ENCODE data around the gene SPNS2.

SPNS2 gene

GRCh38 chr17:4504188-4504587, 5.5 kb downstream of the SPNS2 start:
- no peak for DNase-seq

DNA sequence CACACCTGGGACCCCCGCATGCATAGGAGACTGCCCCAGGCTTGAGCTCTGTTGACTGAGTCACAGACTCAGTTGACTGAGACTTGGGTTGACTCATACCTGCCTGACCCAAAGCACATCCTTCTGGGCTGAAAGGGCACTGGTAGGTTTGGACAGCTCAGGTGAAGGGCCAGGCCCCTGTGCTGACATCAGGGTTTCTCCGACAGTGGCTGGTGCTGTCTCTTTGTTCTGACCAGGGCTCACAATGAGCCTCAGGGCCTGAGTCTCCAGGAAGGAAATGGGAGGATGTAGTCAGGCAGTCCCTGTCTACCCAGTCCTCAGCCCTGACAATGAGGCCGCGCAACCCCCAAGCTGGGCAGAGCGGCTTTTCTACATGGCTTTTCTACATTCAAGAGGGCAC, 6.5 kb downstream of the SPNS2 start:
- DNase-seq = no peak

DNA sequence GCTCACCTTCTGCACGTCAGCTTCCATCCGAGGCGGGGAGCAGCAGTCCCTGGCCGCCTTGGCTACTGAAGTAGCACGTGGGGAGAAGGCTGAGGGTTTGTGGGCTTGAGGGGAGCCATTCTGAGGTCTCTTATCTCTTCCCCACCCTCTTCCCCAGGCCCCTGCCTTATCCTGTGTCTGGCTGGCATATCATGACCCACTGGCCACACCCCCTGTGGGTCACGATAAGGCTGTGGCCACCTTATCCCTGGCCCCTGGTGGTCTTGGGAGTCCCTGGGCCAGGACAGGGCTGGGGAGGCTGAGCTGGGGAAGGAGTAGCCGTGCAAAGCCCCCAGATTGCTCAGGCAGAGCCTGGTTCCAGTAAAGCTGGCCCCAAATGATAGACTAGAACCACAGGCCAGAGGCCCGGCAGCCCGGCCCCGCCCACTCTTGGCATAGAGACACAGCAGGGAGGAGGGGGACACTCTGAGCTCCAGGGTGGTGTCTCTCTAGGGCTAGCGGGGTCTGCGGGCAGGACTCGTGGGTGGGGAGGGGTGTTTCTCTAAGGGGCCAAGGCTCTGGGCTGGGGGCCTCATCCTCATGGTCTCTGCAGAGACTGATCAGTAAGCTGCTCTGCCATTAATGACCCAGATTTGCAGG, 7.6 kb downstream of the SPNS2 start:
- no peak for DNase-seq

GRCh38 chr17:4506892-4507291, 8.2 kb downstream of the SPNS2 start:
- DNase-seq = no peak

DNA sequence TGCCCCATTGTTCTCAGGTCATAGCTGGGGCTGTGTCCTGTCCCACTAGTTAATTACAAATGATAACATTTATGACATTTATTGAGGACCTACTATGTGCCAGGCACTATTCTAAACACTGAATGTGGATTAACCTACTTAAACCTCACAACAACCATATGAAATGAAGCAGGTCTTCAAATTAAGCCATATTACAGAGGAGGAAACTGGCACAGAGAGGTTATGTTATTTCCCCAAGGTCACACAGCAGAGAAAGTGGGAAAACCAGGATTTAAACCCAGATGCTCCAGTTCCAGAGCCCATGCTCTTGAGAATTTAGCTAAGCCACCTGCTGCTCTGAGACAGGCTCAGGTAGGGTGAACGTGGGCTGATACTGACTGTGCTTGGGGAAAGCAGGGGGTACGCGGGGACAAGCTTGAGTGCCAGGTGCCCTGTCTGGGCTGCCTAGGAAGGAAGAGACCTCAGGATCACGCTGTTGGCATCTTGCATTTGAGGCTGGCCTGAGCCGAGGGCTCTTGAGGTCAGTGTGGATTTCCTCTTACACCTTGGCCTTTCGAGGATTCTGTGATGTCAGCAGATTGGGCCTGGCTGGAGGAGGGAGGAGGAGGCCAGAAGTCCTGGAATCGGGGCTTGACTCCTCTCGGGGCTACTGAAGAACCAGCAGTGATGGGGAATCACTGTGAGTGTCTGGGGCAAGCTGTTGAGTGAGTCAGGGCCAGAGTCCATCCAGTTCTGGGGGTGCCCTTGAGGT, 8.9 kb downstream of the SPNS2 start:
- no peak for DNase-seq

DNA sequence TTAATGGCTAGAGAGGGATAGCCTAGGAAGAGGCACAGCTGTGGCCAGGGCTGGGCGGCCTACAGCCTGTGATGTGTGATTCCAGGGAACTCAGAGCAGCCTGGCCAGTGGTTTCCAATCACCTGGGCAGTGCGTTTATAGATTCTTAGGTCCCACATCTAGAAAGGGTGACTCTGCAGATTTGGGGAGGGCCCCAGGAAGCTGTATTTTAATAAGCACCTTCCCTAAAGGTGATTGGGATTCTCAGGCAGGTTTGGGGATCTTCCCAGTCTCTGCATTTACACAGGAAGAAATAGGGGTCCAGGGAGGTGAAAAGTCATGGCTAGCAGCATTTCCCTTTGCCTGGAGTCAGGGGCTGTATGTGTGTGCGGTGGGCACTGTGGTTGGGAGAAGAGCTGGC, 9.5 kb downstream of the SPNS2 start:
- no peak for DNase-seq

- no peak for DNase-seq
Observed at GRCh38 chr17:4509401-4509800, 10.7 kb downstream of the SPNS2 start.

DNA sequence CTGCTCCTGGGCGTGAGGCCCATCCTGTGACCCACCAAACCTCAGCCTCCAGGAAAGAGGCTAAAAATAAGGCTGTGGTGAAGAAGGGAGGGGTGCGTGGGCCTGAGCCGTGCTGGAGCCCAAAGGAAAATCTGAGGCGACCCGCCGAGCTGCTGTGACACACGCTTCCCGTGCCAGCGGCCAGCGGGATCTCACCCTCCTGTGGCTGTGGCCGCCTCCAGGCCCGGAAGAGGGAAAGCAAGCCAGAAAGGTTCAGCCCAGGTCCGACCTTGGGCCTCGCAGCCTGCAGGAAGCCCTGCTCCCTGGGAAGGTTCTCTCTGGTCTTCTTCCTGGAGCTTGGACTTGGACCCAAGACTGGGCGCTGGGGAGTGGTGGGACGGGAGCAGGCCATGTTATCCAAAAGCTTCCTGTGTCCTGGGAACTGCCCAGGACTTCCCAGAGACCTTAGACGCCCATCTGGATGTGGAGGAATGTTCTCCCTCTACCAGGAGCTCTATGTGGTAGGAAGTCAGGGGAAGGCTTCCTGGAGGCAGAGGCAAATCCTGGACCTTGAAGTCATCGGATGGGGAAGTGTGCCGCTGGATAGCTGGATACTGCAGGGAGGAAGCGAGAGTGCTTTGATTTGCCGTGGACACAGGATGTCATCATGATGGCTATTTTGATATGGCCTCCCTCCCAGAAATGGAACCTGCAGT, 11.4 kb downstream of the SPNS2 start:
- no peak for DNase-seq

DNA sequence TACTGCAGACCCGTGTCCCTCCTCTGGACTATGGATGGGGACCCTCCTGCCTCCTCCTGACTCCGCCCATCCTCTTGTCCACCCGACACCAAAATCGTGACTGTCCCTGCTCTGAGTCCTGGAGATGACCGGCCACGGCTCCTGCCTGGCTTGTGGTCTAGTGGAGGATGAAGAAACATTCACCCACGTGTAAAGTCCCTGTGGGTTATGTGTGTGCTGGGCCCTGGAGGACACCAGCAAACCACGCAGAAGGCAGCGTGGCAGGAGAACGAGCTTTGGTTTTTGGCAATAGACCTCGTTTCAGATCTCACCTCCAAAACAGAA, 11.9 kb downstream of the SPNS2 start:
- DNase-seq = no peak

GRCh38 chr17:4511199-4511932, 12.7 kb downstream of the SPNS2 start:
- DNase-seq = no peak

- DNase-seq = no peak
Observed at GRCh38 chr17:4512156-4513112, 13.8 kb downstream of the SPNS2 start.

GRCh38 chr17:4513113-4514032, 14.7 kb downstream of the SPNS2 start:
- DNase-seq = no peak

GRCh38 chr17:4514206-4514605, 15.5 kb downstream of the SPNS2 start:
- DNase-seq = no peak

GRCh38 chr17:4514779-4515178, 16.1 kb downstream of the SPNS2 start:
- no peak for DNase-seq

- DNase-seq = no peak
Observed at GRCh38 chr17:4515501-4515900, 16.8 kb downstream of the SPNS2 start.

GRCh38 chr17:4516735-4517134, 18.1 kb downstream of the SPNS2 start:
- DNase-seq = no peak

GRCh38 chr17:4518901-4519300, 20.2 kb downstream of the SPNS2 start:
- no peak for DNase-seq

GRCh38 chr17:4519361-4519788, 20.7 kb downstream of the SPNS2 start:
- no peak for DNase-seq

- DNase-seq = no peak
Observed at GRCh38 chr17:4520060-4520893, 21.6 kb downstream of the SPNS2 start.

- peak; percentile 43 for DNase-seq
Observed at GRCh38 chr17:4520894-4521600, 22.4 kb downstream of the SPNS2 start.
